ENCODE results near the gene RPS25. TPM values are rescaled to one million over a fixed set of nuclear protein-coding genes. Genes with fewer than 3 reads are reported as not detected.

Gene RPS25
- total and polyA plus RNA-seq, 10 of the 15 experiments (the other 5 are each of a cell fraction or from before 2014, with no cell fraction given): 886 to 3,746 (median 3,066) TPM

GRCh38 chr11:119067371-119068222, 49.5 kb upstream of the RPS25 start, which contains the start of gene VPS11 (continued):
- TF ChIP-seq ZBTB40 (IDR thresholded peaks at IDR 0.05; ENCODE audit: borderline replicate concordance) (peak; percentile 78; the same call in 1 of the 2 replicates), PBX3 (IDR thresholded peaks at IDR 0.05; ENCODE audit: insufficient replicate concordance, low read depth, low read length) (no peak), DPF2 (IDR thresholded peaks at IDR 0.05) (0 out of 2 replicates have a peak, but pooled peaks have one; percentile 47), POLR2AphosphoS2 (IDR thresholded peaks at IDR 0.05; ENCODE audit: low read depth, low read length) (peak; percentile 24; the same call in 1 of the 2 replicates), TARDBP (IDR thresholded peaks at IDR 0.05; ENCODE audit: borderline replicate concordance) (no peak), MYB (IDR thresholded peaks at IDR 0.05; ENCODE audit: borderline replicate concordance, low read depth, low read length) (no peak), MEF2B (IDR thresholded peaks at IDR 0.05; ENCODE audit: partially characterized antibody, poor library complexity, severe bottlenecking) (peak; percentile 85), NKRF (conservative IDR thresholded peaks at IDR 0.05) (peak; percentile 95), ETV6 (conservative IDR thresholded peaks at IDR 0.05 in 1 of 2, IDR thresholded peaks at IDR 0.05 in 1 of 2; ENCODE audit: borderline replicate concordance in 1 of 2, low read depth in 1 of 2) (no peak), TCF12 (IDR thresholded peaks at IDR 0.05; ENCODE audit: low read depth, low read length) (0 out of 2 replicates have a peak, but pooled peaks have one; percentile 60), SP1 (IDR thresholded peaks at IDR 0.05; ENCODE audit: low read depth, low read length) (peak; percentile 32), HDAC6 (IDR thresholded peaks at IDR 0.05; ENCODE audit: unreplicated experiment) (no peak), ZNF687 (IDR thresholded peaks at IDR 0.05) (peak; percentile 52)
